GM18520 (cell line): ENCODE measurements around the gene WDR93.
A peak's percentile ranks its signal among the peaks of the same experiment; 100 is the strongest.
"Not testable (repeated sequence)": the region's sequence is repeated elsewhere in the genome, so short reads cannot be mapped to it uniquely, and the experiment has no call there.

Experiments
- ATAC-seq: cut with Tn5 transposase; IDR thresholded peaks from one replicate; pipeline ENCODE4 v1.9.1; 2021; ENCODE audit not compliant: unreplicated experiment

Gene WDR93

GRCh38 chr15:89767411-89767915, 76.9 kb downstream of the WDR93 start:
- ATAC-seq = no peak

GRCh38 chr15:89768071-89768500, 77.5 kb downstream of the WDR93 start:
- no peak for ATAC-seq

GRCh38 chr15:89769366-89769765, 78.8 kb downstream of the WDR93 start:
- no peak for ATAC-seq

GRCh38 chr15:89770041-89770440, 79.4 kb downstream of the WDR93 start:
- no peak for ATAC-seq

GRCh38 chr15:89772932-89773583, 82.4 kb downstream of the WDR93 start:
- no peak for ATAC-seq

- no peak for ATAC-seq
Measured at GRCh38 chr15:89774492-89774891, 83.9 kb downstream of the WDR93 start.

- no peak for ATAC-seq
Measured at GRCh38 chr15:89775815-89776214, 85.2 kb downstream of the WDR93 start.

- no peak for ATAC-seq
Measured at GRCh38 chr15:89776274-89777072, 85.9 kb downstream of the WDR93 start, which contains the start of gene MESP2. Gene MESP2 (plus strand): TSS chr15:89776332. CDS start chr15:89776358, 26 bp downstream.

GRCh38 chr15:89777073-89777751, 86.6 kb downstream of the WDR93 start:
- no peak for ATAC-seq

- no peak for ATAC-seq
Measured at GRCh38 chr15:89777782-89778380, 87.3 kb downstream of the WDR93 start.

GRCh38 chr15:89778861-89779260, 88.2 kb downstream of the WDR93 start:
- no peak for ATAC-seq

- ATAC-seq = no peak
Measured at GRCh38 chr15:89780601-89781000, 90.0 kb downstream of the WDR93 start.

GRCh38 chr15:89781055-89781454, 90.4 kb downstream of the WDR93 start:
- ATAC-seq = no peak

GRCh38 chr15:89781891-89782618, 91.4 kb downstream of the WDR93 start:
- peak; percentile 60 for ATAC-seq

- not testable (repeated sequence) for ATAC-seq
Measured at GRCh38 chr15:89782619-89782950, 92.0 kb downstream of the WDR93 start.

GRCh38 chr15:89783111-89783860, 92.7 kb downstream of the WDR93 start:
- ATAC-seq = no peak

GRCh38 chr15:89783861-89784685, 93.5 kb downstream of the WDR93 start:
- no peak for ATAC-seq

- ATAC-seq = no peak
Measured at GRCh38 chr15:89784686-89784960, 94.0 kb downstream of the WDR93 start.

- no peak for ATAC-seq
Measured at GRCh38 chr15:89785064-89785773, 94.6 kb downstream of the WDR93 start.
